Fibroblast of lung (primary cell): ENCODE data around the gene CHRM4. TPM values are rescaled to one million over a fixed set of nuclear protein-coding genes. Genes with fewer than 3 reads are reported as not detected.

Source experiments
- DNase-seq, 2 donors: peaks; one replicate each; pipeline versions ENCODE4 v3.0.0 to v3.0.0-alpha.2; 2010; ENCODE audit warnings: low read depth in 2 of 2
- H2AFZ ChIP-seq: 2 replicates; pipeline ENCODE4 v1.5.1; 2012; ENCODE audit warnings: low read length, control low read depth, inconsistent platforms
- H3K27ac ChIP-seq: 2 replicates; pipeline ENCODE4 v1.5.1; 2011; ENCODE audit warnings: low read length, control low read depth; ENCODE audit not compliant: insufficient read depth
- H3K27me3 ChIP-seq: 2 replicates; pipeline ENCODE4 v1.5.1; 2011; ENCODE audit warnings: mild to moderate bottlenecking, low read length; ENCODE audit not compliant: control insufficient read depth, insufficient read depth
- H3K36me3 ChIP-seq: 2 replicates; pipeline ENCODE4 v1.5.1; 2011; ENCODE audit warnings: low read length; ENCODE audit not compliant: control insufficient read depth, insufficient read depth
- H3K4me1 ChIP-seq: 2 replicates; pipeline ENCODE4 v1.5.1; 2011; ENCODE audit warnings: low read length; ENCODE audit not compliant: control insufficient read depth, insufficient read depth; ENCODE audit errors: extremely low read depth
- H3K4me2 ChIP-seq: 2 replicates; pipeline ENCODE4 v1.5.1; 2011; ENCODE audit warnings: low read length, control low read depth; ENCODE audit not compliant: insufficient read depth; ENCODE audit errors: extremely low read depth
- H3K4me3 ChIP-seq, 4 experiments: fragments of 200-600 bp in 1 of 4; sonication (generic) in 1 of 4; replicated peaks in 1 of 4; 2 replicates each; pipeline ENCODE4 v1.5.1; 2011 to 2016; ENCODE audit warnings: low read length in 4 of 4, low read depth in 3 of 4, mild to moderate bottlenecking in 3 of 4, control low read depth in 2 of 4, inconsistent platforms in 1 of 4, mixed read lengths in 1 of 4; ENCODE audit not compliant: insufficient read depth in 1 of 4; ENCODE audit errors: control extremely low read depth in 1 of 4
- H3K79me2 ChIP-seq: 2 replicates; pipeline ENCODE4 v1.5.1; 2012; ENCODE audit warnings: mild to moderate bottlenecking, low read length, inconsistent platforms; ENCODE audit not compliant: control insufficient read depth, insufficient read depth
- H3K9ac ChIP-seq: 2 replicates; pipeline ENCODE4 v1.5.1; 2011; ENCODE audit warnings: mild to moderate bottlenecking, low read length, control low read depth; ENCODE audit not compliant: insufficient read depth
- H3K9me3 ChIP-seq: 2 replicates; pipeline ENCODE4 v1.5.1; 2012; ENCODE audit warnings: low read depth, low read length; ENCODE audit not compliant: control insufficient read depth, insufficient read depth
- H4K20me1 ChIP-seq: 2 replicates; pipeline ENCODE4 v1.5.1; 2011; ENCODE audit warnings: low read length; ENCODE audit not compliant: control insufficient read depth, insufficient read depth; ENCODE audit errors: extremely low read depth
- CTCF ChIP-seq, 2 donors: IDR thresholded peaks in 1 of 2; conservative IDR thresholded peaks in 1 of 2; 1 replicate in 1 of 2; 2 replicates in 1 of 2; pipeline ENCODE4 v1.5.1; 2011 to 2012; ENCODE audit warnings: low read length in 2 of 2, control low read depth in 1 of 2, inconsistent platforms in 1 of 2, low read depth in 1 of 2, mild to moderate bottlenecking in 1 of 2
- EZH2 ChIP-seq: IDR thresholded peaks from 2 replicates; pipeline ENCODE4 v1.5.1; 2012; ENCODE audit warnings: low read length, control low read depth, mild to moderate bottlenecking; ENCODE audit errors: missing control alignments
- polyA plus RNA-seq, 2 donors: library from polyadenylated mRNA; depleted of rRNA in 1 of 2; stranded (reverse) in 1 of 2; unstranded in 1 of 2; fragments of >200 nt; gene quantifications; 2 replicates each; pipeline ENCODE4 v1.2.1, GENCODE V29; 2011 to 2012; ENCODE audit warnings: missing spikeins in 1 of 2
- total RNA-seq: library from RNA; depleted of rRNA; stranded (reverse); fragments of >200 nt; gene quantifications from 2 replicates; pipeline ENCODE4 v1.2.1, GENCODE V29; 2014

The CHRM4 gene
- total and polyA plus RNA-seq, 2 donors (not counting 1 experiment from before 2014, with no cell fraction given), result 0.05 TPM; not detected in 1

DNA sequence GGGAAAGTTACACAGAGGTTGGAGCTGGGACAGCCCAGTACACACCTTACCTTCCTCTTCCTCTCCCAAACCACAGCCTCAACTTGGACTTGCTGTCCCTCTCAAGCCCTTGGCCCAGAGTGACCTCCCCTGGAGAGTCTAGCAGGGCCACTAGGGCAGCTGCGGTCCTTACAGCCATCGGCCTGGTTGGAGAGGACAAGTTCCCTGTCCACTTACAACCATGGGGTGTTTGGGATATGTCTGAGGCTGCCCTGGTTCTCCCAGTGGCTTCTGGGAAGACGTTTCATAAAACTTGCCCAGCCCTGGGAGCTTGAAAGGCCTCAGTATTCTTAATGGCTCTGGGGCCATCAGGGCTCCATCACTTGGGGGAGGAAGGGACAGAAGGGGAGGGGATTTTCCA lies 57.4 kb downstream of the CHRM4 start:
- Histone ChIP-seq H2AFZ (no peak overlapping the region), H3K4me2 (no peak overlapping the region), H3K36me3 (no peaks in the 10 kb centered on the region), H3K27me3 (peaks cover 47% of the 10 kb centered on the region), H3K9ac (no peak overlapping the region), H3K79me2 (no peaks in the 10 kb centered on the region), H3K4me3 (no peak overlapping the region), H3K27ac (no peak overlapping the region), H3K4me1 (peaks cover 2% of the 10 kb centered on the region), H3K9me3 (no peaks in the 10 kb centered on the region), H4K20me1 (no peaks in the 10 kb centered on the region)
- no peak for TF ChIP-seq CTCF (conservative IDR thresholded peaks at IDR 0.05 in 1 of 2, IDR thresholded peaks at IDR 0.05 in 1 of 2; ENCODE audit: low read depth in 1 of 2, low read length in 2 of 2)
- no peak for TF ChIP-seq EZH2
- no peak for DNase-seq

Other genes with a start within 250 kb of the CHRM4 start
- gene CREB3L1, start 114.1 kb downstream of the CHRM4 start, total RNA-seq, result 14.4 and 28.4 TPM in 2 replicates
- gene CREB3L1, start 114.1 kb downstream of the CHRM4 start, polyA plus RNA-seq, result 18.8 and 31.2 TPM in 2 replicates
- gene DGKZ, start 44.3 kb downstream of the CHRM4 start, total RNA-seq, result 24.9 and 35.5 TPM in 2 replicates
- gene DGKZ, start 44.3 kb downstream of the CHRM4 start, polyA plus RNA-seq, result 16.4 and 26.1 TPM in 2 replicates
- 44.6 and 93.2 TPM in 2 replicates for gene MDK, start 10.1 kb downstream of the CHRM4 start, total RNA-seq
- 131 and 169 TPM in 2 replicates for gene MDK, start 10.1 kb downstream of the CHRM4 start, polyA plus RNA-seq
- 16.4 and 23.3 TPM in 2 replicates for gene AMBRA1, start 202.2 kb upstream of the CHRM4 start, total RNA-seq
- gene AMBRA1, start 202.2 kb upstream of the CHRM4 start, polyA plus RNA-seq, result 8.3 and 13.9 TPM in 2 replicates
- 6.4 and 7.6 TPM in 2 replicates for gene HARBI1, start 225.5 kb upstream of the CHRM4 start, total RNA-seq
- 4.9 TPM in 2 replicates for gene HARBI1, start 225.5 kb upstream of the CHRM4 start, polyA plus RNA-seq
- gene ATG13, start 225.8 kb upstream of the CHRM4 start, total RNA-seq, result 50.3 and 67.4 TPM in 2 replicates
- 42.0 and 44.9 TPM in 2 replicates for gene ATG13, start 225.8 kb upstream of the CHRM4 start, polyA plus RNA-seq